SK-N-SH (cell line): Measurements from ENCODE around the gene TJP1. TPM values are rescaled to one million over a fixed set of nuclear protein-coding genes. Genes with fewer than 3 reads are reported as not detected.

ENCODE experiments used
- CTCF ChIA-PET: fragments of 300-600, 350-600 bp; formaldehyde crosslinking; extraction: SDS; loops from one replicate; lab custom pipeline; 2021; lab: Yijun Ruan, JAX
- POLR2A ChIA-PET: fragments of 350-600 bp; sonication (Branson Sonifier 250); formaldehyde crosslinking; extraction: SDS; loops from one replicate; lab custom pipeline; 2020; ENCODE audit warnings: antibody characterized with exemption, inconsistent platforms; lab: Yijun Ruan, JAX
- DNase-seq: peaks from one replicate; pipeline ENCODE4 v3.0.0; 2012
- H2AFZ ChIP-seq: fragments of 200-600 bp; sonication (generic); 2 replicates; pipeline ENCODE4 v1.8.1; 2016; ENCODE audit warnings: antibody characterized with exemption, mild to moderate bottlenecking, low read depth
- H3F3A ChIP-seq: fragments of 200-600 bp; sonication (generic); replicated peaks from 2 replicates; pipeline ENCODE3; 2016; ENCODE audit warnings: antibody characterized with exemption, mild to moderate bottlenecking; ENCODE audit not compliant: insufficient read depth
- H3K27ac ChIP-seq, 2 experiments: fragments of 200-500 bp in 1 of 2; fragments of 200-600 bp in 1 of 2; sonication (Bioruptor generic) in 1 of 2; sonication (generic), shearing (Covaris generic) in 1 of 2; 2 replicates each; pipeline versions ENCODE4 v1.5.1 to v1.6.1; 2014 to 2016; ENCODE audit warnings: low read depth in 2 of 2, inconsistent platforms in 1 of 2, low read length in 1 of 2, mild to moderate bottlenecking in 1 of 2, mixed read lengths in 1 of 2
- H3K27me3 ChIP-seq: fragments of 200-600 bp; sonication (generic), shearing (Covaris generic); 2 replicates; pipeline ENCODE4 v1.6.1; 2016; ENCODE audit warnings: mixed run types; ENCODE audit not compliant: insufficient read depth
- H3K36me3 ChIP-seq, 2 experiments: fragments of 200-500 bp in 1 of 2; fragments of 200-600 bp in 1 of 2; sonication (Bioruptor generic) in 1 of 2; sonication (generic) in 1 of 2; replicated peaks in 1 of 2; 2 replicates each; pipeline versions ENCODE3 to v1.5.1; 2014 to 2016; ENCODE audit warnings: low read length in 1 of 2, mild to moderate bottlenecking in 1 of 2; ENCODE audit not compliant: insufficient read depth in 2 of 2, control insufficient read depth in 1 of 2
- H3K4me1 ChIP-seq, 2 experiments: fragments of 200-500 bp in 1 of 2; fragments of 200-600 bp in 1 of 2; sonication (Bioruptor generic) in 1 of 2; sonication (generic), shearing (Covaris generic) in 1 of 2; 2 replicates each; pipeline versions ENCODE4 v1.5.1 to v1.6.1; 2014 to 2016; ENCODE audit warnings: low read depth in 1 of 2, low read length in 1 of 2, mixed run types in 1 of 2; ENCODE audit not compliant: insufficient read depth in 2 of 2, control insufficient read depth in 1 of 2
- H3K4me2 ChIP-seq: fragments of 200-600 bp; sonication (generic), shearing (Covaris generic); 2 replicates; pipeline ENCODE4 v1.6.1; 2017; ENCODE audit warnings: mixed run types
- H3K4me3 ChIP-seq, 2 experiments: fragments of 200-500 bp in 1 of 2; fragments of 200-600 bp in 1 of 2; sonication (Bioruptor generic) in 1 of 2; sonication (generic), shearing (Covaris generic) in 1 of 2; 2 replicates each; pipeline versions ENCODE4 v1.5.1 to v1.8.1; 2014 to 2016; ENCODE audit warnings: low read depth in 2 of 2, inconsistent platforms in 1 of 2, low read length in 1 of 2, mild to moderate bottlenecking in 1 of 2, mixed read lengths in 1 of 2, moderate library complexity in 1 of 2
- H3K79me2 ChIP-seq: fragments of 200-600 bp; sonication (generic); 2 replicates; pipeline ENCODE4 v1.8.1; 2017; ENCODE audit warnings: mild to moderate bottlenecking; ENCODE audit not compliant: insufficient read depth
- H3K9ac ChIP-seq: fragments of 200-600 bp; sonication (generic); 2 replicates; pipeline ENCODE4 v1.6.1; 2017; ENCODE audit warnings: mixed run types
- H3K9me2 ChIP-seq: fragments of 200-600 bp; sonication (generic); 2 replicates; pipeline ENCODE4 v1.6.1; 2017; ENCODE audit warnings: mixed run types
- H3K9me3 ChIP-seq: fragments of 200-600 bp; sonication (generic); 2 replicates; pipeline ENCODE4 v1.6.1; 2017; ENCODE audit warnings: mixed run types, mild to moderate bottlenecking, moderate library complexity
- H4K20me1 ChIP-seq: fragments of 200-600 bp; sonication (generic); 2 replicates; pipeline ENCODE4 v1.6.1; 2017; ENCODE audit warnings: mild to moderate bottlenecking, mixed run types; ENCODE audit not compliant: insufficient read depth
- ELF1 ChIP-seq: IDR thresholded peaks from 2 replicates; pipeline ENCODE4 v1.4.0; 2012
- EP300 ChIP-seq, 2 experiments: IDR thresholded peaks; 2 replicates each; pipeline versions ENCODE4 v1.4.0 to v1.6.1; 2012; ENCODE audit warnings: borderline replicate concordance in 1 of 2, low read depth in 1 of 2, low read length in 1 of 2
- FOSL2 ChIP-seq: IDR thresholded peaks from 2 replicates; pipeline ENCODE4 v1.4.0; 2012; ENCODE audit warnings: low read depth, mild to moderate bottlenecking, moderate library complexity, borderline replicate concordance
- FOXJ3 ChIP-seq: sonication (generic); formaldehyde crosslinking; IDR thresholded peaks from 2 replicates; pipeline ENCODE4 v1.5.1; 2020; ENCODE audit warnings: mild to moderate bottlenecking, missing genetic modification reagents
- MAX ChIP-seq: IDR thresholded peaks from 2 replicates; pipeline ENCODE4 v1.4.0; 2012; ENCODE audit warnings: low read depth
- NFIC ChIP-seq: IDR thresholded peaks from 2 replicates; pipeline ENCODE4 v1.4.0; 2012; ENCODE audit warnings: borderline replicate concordance
- PBX3 ChIP-seq: IDR thresholded peaks from 2 replicates; pipeline ENCODE4; 2012
- RAD21 ChIP-seq: IDR thresholded peaks from 2 replicates; pipeline ENCODE4 v1.6.1; 2012; ENCODE audit warnings: mild to moderate bottlenecking, low read length
- RCOR1 ChIP-seq: fragments of 150-350 bp; IDR thresholded peaks from 2 replicates; pipeline ENCODE4 v1.6.1; 2017; ENCODE audit warnings: antibody characterized with exemption, low read length
- RFX5 ChIP-seq: IDR thresholded peaks from 2 replicates; pipeline ENCODE4 v1.6.1; 2012; ENCODE audit warnings: mild to moderate bottlenecking, improper control_type of control experiment, low read length
- RXRA ChIP-seq: IDR thresholded peaks from 2 replicates; pipeline ENCODE4 v1.4.0; 2012; ENCODE audit warnings: low read depth, mild to moderate bottlenecking, borderline replicate concordance
- SIN3A ChIP-seq: IDR thresholded peaks from 2 replicates; pipeline ENCODE4 v1.6.1; 2012; ENCODE audit warnings: low read depth, mild to moderate bottlenecking, low read length, moderate library complexity, borderline replicate concordance
- TAF1 ChIP-seq: IDR thresholded peaks from 2 replicates; pipeline ENCODE4 v1.6.1; 2012; ENCODE audit warnings: low read depth, mild to moderate bottlenecking, low read length, moderate library complexity, borderline replicate concordance
- TEAD4 ChIP-seq: IDR thresholded peaks from 2 replicates; pipeline ENCODE4 v1.4.0; 2012; ENCODE audit warnings: mild to moderate bottlenecking, borderline replicate concordance; ENCODE audit not compliant: insufficient read depth
- USF1 ChIP-seq: IDR thresholded peaks from 2 replicates; pipeline ENCODE4 v1.4.0; 2012; ENCODE audit warnings: low read depth, borderline replicate concordance
- ZBTB33 ChIP-seq: IDR thresholded peaks from 2 replicates; pipeline ENCODE4 v1.4.0; 2012; ENCODE audit warnings: low read depth, borderline replicate concordance
- whole genome bisulfite sequencing: methylation state at CpG from one replicate; pipeline ENCODE4 v1.1.6; 2017; ENCODE audit warnings: low lambda C conversion rate; 5-methylcytosine and 5-hydroxymethylcytosine counted together
- polyA plus RNA-seq, 3 experiments: library from polyadenylated mRNA; depleted of rRNA; stranded (reverse); fragments of >200 nt; gene quantifications; 2 replicates each; pipeline ENCODE4 v1.2.3, GENCODE V29; 2012

TJP1 gene
- polyA plus RNA-seq, 1 of the 3 experiments (the other 2 are of a cell fraction): 17.5 TPM

- Histone ChIP-seq H3K79me2 (no peaks in the 10 kb centered on the region), H3K36me3 (peaks cover 65 to 82% of the 10 kb centered on the region in 2 experiments), H3K27ac (no peak overlapping the region), H2AFZ (no peak overlapping the region), H3K9ac (no peak overlapping the region), H3F3A (no peaks in the 10 kb centered on the region), H3K27me3 (no peaks in the 10 kb centered on the region), H3K9me3 (peaks cover 7% of the 10 kb centered on the region; the same call in 1 of the 2 replicates), H3K4me2 (no peak overlapping the region), H3K4me3 (no peak overlapping the region), H4K20me1 (no peaks in the 10 kb centered on the region), H3K9me2 (no peaks in the 10 kb centered on the region), H3K4me1 (no peaks in the 10 kb centered on the region)
- TF ChIP-seq MAX (no peak), FOXJ3 (CRISPR knock-in tag) (no peak), ELF1 (no peak), NFIC (no peak), TAF1 (no peak), EP300 (IDR thresholded peaks at IDR 0.05; ENCODE audit: borderline replicate concordance in 1 of 2, low read depth in 1 of 2, low read length in 1 of 2) (no peak), RAD21 (no peak), RXRA (no peak), USF1 (no peak), SIN3A (no peak), RCOR1 (no peak), RFX5 (no peak), ZBTB33 (no peak), FOSL2 (no peak), TEAD4 (no peak)
- 89% methylated on average over 7 of the region's 7 CpGs for WGBS
- ChIA-PET POLR2A (no interaction called here), CTCF (interaction anchor here (1.1 to 1.8 kb wide), 5 partner anchors 12 to 199 kb away, joined by 3 to 7 read pairs (median 3); no protein-coding TSS in a partner anchor)
- no peak for DNase-seq
Measured at GRCh38 chr15:29726553-29726952, 95.7 kb downstream of the TJP1 start.

- no peaks in the 10 kb centered on the region for H4K20me1 ChIP-seq
- no peak overlapping the region for H2AFZ ChIP-seq
- DNase-seq: no peak
- H3K36me3 ChIP-seq: peaks cover 81 to 93% of the 10 kb centered on the region in 2 experiments
- WGBS: 89% methylated on average over 3 of the region's 3 CpGs
- no peak overlapping the region for H3K27ac ChIP-seq
- H3K4me1 ChIP-seq: no peaks in the 10 kb centered on the region
- H3K9me3 ChIP-seq: peaks cover 7% of the 10 kb centered on the region; the same call in 1 of the 2 replicates
- H3F3A ChIP-seq: no peaks in the 10 kb centered on the region
- no peaks in the 10 kb centered on the region for H3K79me2 ChIP-seq
- no peaks in the 10 kb centered on the region for H3K27me3 ChIP-seq
- ChIA-PET POLR2A (no interaction called here), CTCF (interaction anchor here (0.9 kb wide), 1 partner anchor 44 kb away, joined by 3 read pairs; no protein-coding TSS in a partner anchor)
- TF ChIP-seq PBX3 (no peak), RXRA (no peak), RFX5 (no peak), EP300 (IDR thresholded peaks at IDR 0.05; ENCODE audit: borderline replicate concordance in 1 of 2, low read depth in 1 of 2, low read length in 1 of 2) (no peak), ZBTB33 (no peak)
- H3K9me2 ChIP-seq: no peaks in the 10 kb centered on the region
- no peak overlapping the region for H3K9ac ChIP-seq
- H3K4me2 ChIP-seq: no peak overlapping the region
- no peak overlapping the region for H3K4me3 ChIP-seq
Measured at GRCh38 chr15:29724026-29724425, 98.2 kb downstream of the TJP1 start.
